VCaP (cell line): ENCODE data around the gene HCST.

Experiments used
- H3K27ac ChIP-seq: fragments of 450-650 bp; 2 replicates; pipeline ENCODE4 v1.5.1; 2017
- CTCF ChIP-seq: fragments of 450-650 bp; conservative IDR thresholded peaks from 2 replicates; pipeline ENCODE4 v1.5.1; 2017; ENCODE audit warnings: mild to moderate bottlenecking, moderate library complexity

HCST gene

GRCh38 chr19:35869327-35870123, 32.8 kb upstream of the HCST start:
- TF ChIP-seq CTCF = no peak
- H3K27ac ChIP-seq = peak overlapping the region; percentile 52

GRCh38 chr19:35870124-35870736, 32.1 kb upstream of the HCST start:
- peak overlapping the region; percentile 52 for H3K27ac ChIP-seq

DNA sequence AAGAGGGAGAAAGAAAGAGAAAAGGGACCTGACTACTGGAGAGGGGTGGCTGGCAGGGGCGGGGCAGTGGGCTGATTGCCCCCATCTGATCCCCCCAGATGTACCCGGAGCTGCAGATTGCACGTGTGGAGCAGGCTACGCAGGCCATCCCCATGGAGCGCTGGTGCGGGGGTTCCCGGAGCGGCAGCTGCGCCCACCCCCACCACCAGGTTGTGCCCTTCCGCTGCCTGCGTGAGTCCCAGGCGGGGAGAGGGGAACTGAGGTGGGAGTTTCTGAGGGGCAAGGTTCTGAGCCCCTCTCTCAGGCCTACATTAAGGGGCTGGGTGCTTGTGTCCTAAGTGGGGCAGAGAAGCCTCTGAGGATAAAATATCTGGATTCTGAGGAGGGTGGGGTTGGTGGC, 31.5 kb upstream of the HCST start:
- H3K27ac ChIP-seq = no peak overlapping the region
- no peak for TF ChIP-seq CTCF

- no peak for TF ChIP-seq CTCF
- no peak overlapping the region for H3K27ac ChIP-seq
Observed at GRCh38 chr19:35871611-35872010, 30.7 kb upstream of the HCST start.

- H3K27ac ChIP-seq = no peak overlapping the region
- no peak for TF ChIP-seq CTCF
Observed at GRCh38 chr19:35872180-35872579, 30.1 kb upstream of the HCST start.

DNA sequence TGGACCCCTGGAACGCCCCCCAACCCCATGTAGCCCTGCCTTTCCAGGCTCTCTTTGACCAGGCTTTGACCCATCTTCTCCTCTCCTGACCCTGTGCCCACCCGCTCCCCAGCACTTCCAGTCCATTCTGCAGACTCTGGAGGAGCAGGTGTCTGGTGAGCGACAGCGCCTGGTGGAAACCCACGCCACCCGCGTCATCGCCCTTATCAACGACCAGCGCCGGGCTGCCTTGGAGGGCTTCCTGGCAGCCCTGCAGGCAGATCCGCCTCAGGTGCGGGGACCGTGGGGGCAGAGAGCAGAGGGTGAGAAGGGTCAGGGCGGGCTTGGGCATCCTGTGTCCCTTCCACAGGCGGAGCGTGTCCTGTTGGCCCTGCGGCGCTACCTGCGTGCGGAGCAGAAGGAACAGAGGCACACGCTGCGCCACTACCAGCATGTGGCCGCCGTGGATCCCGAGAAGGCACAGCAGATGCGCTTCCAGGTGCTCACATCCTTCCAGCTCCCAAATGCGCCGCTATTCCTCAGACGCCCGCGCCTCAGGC, 27.9 kb upstream of the HCST start:
- TF ChIP-seq CTCF = no peak
- no peak overlapping the region for H3K27ac ChIP-seq

DNA sequence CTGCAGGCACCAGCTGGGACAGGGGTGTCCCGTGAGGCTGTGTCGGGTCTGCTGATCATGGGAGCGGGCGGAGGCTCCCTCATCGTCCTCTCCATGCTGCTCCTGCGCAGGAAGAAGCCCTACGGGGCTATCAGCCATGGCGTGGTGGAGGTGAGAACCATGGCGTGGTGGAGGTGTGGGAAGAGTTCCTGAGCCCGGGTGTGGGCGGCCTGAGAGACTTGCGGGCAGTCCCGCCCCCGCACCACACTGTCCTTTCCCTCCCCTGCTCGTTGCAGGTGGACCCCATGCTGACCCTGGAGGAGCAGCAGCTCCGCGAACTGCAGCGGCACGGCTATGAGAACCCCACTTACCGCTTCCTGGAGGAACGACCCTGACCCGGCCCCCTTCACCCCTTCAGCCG, 23.3 kb upstream of the HCST start:
- peak overlapping the region; percentile 14; the same call in 1 of the 2 replicates for H3K27ac ChIP-seq
- no peak for TF ChIP-seq CTCF
